ENCODE results near the gene LRSAM1. TPM values are rescaled to one million over a fixed set of nuclear protein-coding genes. Genes with fewer than 3 reads are reported as not detected.
A peak's percentile ranks its signal among the peaks of the same experiment; 100 is the strongest.

Gene LRSAM1
- polyA plus RNA-seq, 1 experiment, result 5.2 TPM

GRCh38 chr9:127447416-127448111 is 3.7 kb upstream of the LRSAM1 start:
- DNase-seq (ENCODE audit: low read depth), result no peak
- CTCF ChIA-PET, result no interaction called here
- Histone ChIP-seq H3K36me3 (ENCODE audit: control insufficient read depth, insufficient read depth, low read length) (peaks cover 32% of the 10 kb centered on the region), H3K27me3 (ENCODE audit: control insufficient read depth, insufficient read depth, low read length) (no peaks in the 10 kb centered on the region), H3K4me3 (ENCODE audit: low read depth, low read length) (no peak overlapping the region)
- TF ChIP-seq, protein P1, sequence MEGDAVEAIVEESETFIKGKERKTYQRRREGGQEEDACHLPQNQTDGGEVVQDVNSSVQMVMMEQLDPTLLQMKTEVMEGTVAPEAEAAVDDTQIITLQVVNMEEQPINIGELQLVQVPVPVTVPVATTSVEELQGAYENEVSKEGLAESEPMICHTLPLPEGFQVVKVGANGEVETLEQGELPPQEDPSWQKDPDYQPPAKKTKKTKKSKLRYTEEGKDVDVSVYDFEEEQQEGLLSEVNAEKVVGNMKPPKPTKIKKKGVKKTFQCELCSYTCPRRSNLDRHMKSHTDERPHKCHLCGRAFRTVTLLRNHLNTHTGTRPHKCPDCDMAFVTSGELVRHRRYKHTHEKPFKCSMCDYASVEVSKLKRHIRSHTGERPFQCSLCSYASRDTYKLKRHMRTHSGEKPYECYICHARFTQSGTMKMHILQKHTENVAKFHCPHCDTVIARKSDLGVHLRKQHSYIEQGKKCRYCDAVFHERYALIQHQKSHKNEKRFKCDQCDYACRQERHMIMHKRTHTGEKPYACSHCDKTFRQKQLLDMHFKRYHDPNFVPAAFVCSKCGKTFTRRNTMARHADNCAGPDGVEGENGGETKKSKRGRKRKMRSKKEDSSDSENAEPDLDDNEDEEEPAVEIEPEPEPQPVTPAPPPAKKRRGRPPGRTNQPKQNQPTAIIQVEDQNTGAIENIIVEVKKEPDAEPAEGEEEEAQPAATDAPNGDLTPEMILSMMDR (IDR thresholded peaks at IDR 0.05; ENCODE audit: insufficient read depth, low read depth, low read length), result no peak
- POLR2A ChIA-PET, result interaction anchor here (0.6 kb wide), 1 partner anchor 631 kb away, joined by 4 read pairs; no protein-coding TSS in a partner anchor

DNA sequence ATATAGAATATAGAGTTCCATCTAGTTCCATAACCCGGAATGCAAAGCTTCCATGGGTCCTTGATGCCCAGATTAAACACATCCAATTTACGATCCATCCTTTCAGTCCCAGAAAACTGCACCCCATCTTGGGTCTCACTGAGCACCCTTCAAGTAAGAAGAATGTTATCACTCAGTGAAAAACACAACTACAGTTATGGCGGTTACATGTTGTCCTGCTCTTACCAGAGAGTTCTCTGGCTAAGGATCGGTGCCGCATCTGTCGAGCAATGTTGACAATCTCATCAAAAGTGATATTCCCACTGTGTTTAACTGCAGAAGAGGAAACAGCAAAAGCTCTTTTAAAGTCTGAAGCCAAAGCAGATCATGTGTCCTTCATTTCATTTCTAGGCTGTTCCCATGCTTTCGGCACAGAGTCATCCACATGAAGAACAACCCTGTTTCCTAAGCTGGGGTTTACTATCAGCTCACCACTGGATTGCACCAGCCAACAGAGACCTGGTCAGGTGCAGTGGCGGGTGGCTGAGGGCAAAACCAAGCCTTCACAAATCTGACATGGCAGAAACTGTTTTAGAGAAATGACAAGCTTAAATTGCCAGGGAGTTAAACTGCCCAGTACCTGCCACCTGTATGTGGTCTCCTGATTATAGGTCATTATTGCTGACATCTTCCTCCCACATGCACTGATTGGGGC is 3.1 kb upstream of the LRSAM1 start:
- TF ChIP-seq, protein P1 (IDR thresholded peaks at IDR 0.05; ENCODE audit: insufficient read depth, low read depth, low read length), result no peak
- no peak for DNase-seq (ENCODE audit: low read depth)
- POLR2A ChIA-PET, result no interaction called here
- CTCF ChIA-PET, result interaction anchor here (0.9 kb wide), 1 partner anchor 142 kb away, joined by 3 read pairs; no protein-coding TSS in a partner anchor
- H3K4me3 ChIP-seq (ENCODE audit: low read depth, low read length), result no peak overlapping the region
- H3K27me3 ChIP-seq (ENCODE audit: control insufficient read depth, insufficient read depth, low read length), result no peaks in the 10 kb centered on the region
- H3K36me3 ChIP-seq (ENCODE audit: control insufficient read depth, insufficient read depth, low read length), result peaks cover 32% of the 10 kb centered on the region

DNA sequence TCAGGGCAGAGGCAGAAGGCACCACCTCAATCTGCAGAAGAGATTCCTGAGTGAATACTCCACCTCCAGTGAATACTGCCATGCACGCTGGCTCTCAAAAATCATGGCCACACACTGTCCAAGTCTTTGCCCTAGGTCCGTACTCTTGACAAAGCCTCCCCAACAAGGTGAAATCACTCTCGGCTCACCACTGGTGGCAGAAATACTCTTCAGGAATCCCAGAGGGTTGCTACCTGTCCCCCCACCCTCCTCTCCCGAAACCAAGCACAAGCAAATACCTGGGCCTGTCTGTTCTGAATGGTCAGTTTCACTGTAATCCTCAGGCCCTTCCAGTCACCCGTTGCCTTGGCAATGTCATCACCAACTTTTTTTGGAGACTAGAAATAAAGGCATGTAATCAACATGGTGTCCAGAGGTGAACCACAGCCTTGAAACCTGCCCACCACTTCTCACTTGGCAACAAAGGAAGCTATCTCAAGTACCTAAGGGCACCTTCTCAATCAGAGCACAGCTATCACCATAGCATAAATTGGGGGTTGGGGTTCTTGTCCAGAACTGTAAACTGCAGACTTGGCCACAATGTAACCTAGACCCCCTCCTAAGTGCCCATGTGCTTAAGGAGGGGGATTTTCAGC is 1.9 kb upstream of the LRSAM1 start:
- TF ChIP-seq, protein P1 (IDR thresholded peaks at IDR 0.05; ENCODE audit: insufficient read depth, low read depth, low read length), result no peak
- no peak for DNase-seq (ENCODE audit: low read depth)
- Histone ChIP-seq H3K4me3 (ENCODE audit: low read depth, low read length) (peak overlapping the region; percentile 96), H3K36me3 (ENCODE audit: control insufficient read depth, insufficient read depth, low read length) (peaks cover 32% of the 10 kb centered on the region), H3K27me3 (ENCODE audit: control insufficient read depth, insufficient read depth, low read length) (no peaks in the 10 kb centered on the region)
- POLR2A ChIA-PET, result interaction anchor here (0.5 kb wide), 1 partner anchor 9 kb away, joined by 3 read pairs; no protein-coding TSS in a partner anchor
- CTCF ChIA-PET, result interaction anchor here (0.7 to 1.0 kb wide), 2 partner anchors 106 to 334 kb away, joined by 3 to 4 read pairs; no protein-coding TSS in a partner anchor

GRCh38 chr9:127450243-127450760 is 1.0 kb upstream of the LRSAM1 start:
- ChIA-PET POLR2A (no interaction called here), CTCF (interaction anchor here (1.0 kb wide), 1 partner anchor 107 kb away, joined by 3 read pairs; no protein-coding TSS in a partner anchor)
- Histone ChIP-seq H3K4me3 (ENCODE audit: low read depth, low read length) (peak overlapping the region; percentile 96), H3K36me3 (ENCODE audit: control insufficient read depth, insufficient read depth, low read length) (peaks cover 27% of the 10 kb centered on the region), H3K27me3 (ENCODE audit: control insufficient read depth, insufficient read depth, low read length) (no peaks in the 10 kb centered on the region)
- DNase-seq (ENCODE audit: low read depth), result no peak
- TF ChIP-seq, protein P1 (IDR thresholded peaks at IDR 0.05; ENCODE audit: insufficient read depth, low read depth, low read length), result no peak

DNA sequence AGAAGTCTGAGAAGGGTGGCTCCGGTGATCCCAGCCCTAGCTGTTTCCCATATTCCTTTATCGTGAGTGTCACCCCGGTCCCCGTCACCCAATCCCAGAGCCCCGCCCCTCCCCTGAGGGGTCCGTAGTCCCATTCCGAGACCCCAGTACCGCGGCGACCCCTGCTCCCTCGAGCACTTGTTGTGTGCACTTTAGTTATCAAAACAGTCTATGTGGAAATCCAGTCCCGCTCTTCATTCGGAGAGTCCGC is 223 bp downstream of the LRSAM1 start:
- Histone ChIP-seq H3K4me3 (ENCODE audit: low read depth, low read length) (peak overlapping the region; percentile 96), H3K27me3 (ENCODE audit: control insufficient read depth, insufficient read depth, low read length) (no peaks in the 10 kb centered on the region), H3K36me3 (ENCODE audit: control insufficient read depth, insufficient read depth, low read length) (peaks cover 22% of the 10 kb centered on the region)
- CTCF ChIA-PET, result interaction anchor here (1.4 kb wide), 1 partner anchor 15 kb away, joined by 3 read pairs; no protein-coding TSS in a partner anchor
- TF ChIP-seq, protein P1 (IDR thresholded peaks at IDR 0.05; ENCODE audit: insufficient read depth, low read depth, low read length), result no peak
- POLR2A ChIA-PET, result interaction anchor here (0.6 kb wide), 1 partner anchor 27 kb away, joined by 3 read pairs; the partner anchor contains the start of gene ZNF79
- no peak for DNase-seq (ENCODE audit: low read depth)
